GM19372 (cell line): ENCODE results near the gene TRIM47.

Source experiments
- ATAC-seq: cut with Tn5 transposase; IDR thresholded peaks from one replicate; pipeline ENCODE4 v1.9.1; 2021; ENCODE audit warnings: mild to moderate bottlenecking, low read depth, moderate library complexity; ENCODE audit not compliant: unreplicated experiment

The TRIM47 gene

DNA sequence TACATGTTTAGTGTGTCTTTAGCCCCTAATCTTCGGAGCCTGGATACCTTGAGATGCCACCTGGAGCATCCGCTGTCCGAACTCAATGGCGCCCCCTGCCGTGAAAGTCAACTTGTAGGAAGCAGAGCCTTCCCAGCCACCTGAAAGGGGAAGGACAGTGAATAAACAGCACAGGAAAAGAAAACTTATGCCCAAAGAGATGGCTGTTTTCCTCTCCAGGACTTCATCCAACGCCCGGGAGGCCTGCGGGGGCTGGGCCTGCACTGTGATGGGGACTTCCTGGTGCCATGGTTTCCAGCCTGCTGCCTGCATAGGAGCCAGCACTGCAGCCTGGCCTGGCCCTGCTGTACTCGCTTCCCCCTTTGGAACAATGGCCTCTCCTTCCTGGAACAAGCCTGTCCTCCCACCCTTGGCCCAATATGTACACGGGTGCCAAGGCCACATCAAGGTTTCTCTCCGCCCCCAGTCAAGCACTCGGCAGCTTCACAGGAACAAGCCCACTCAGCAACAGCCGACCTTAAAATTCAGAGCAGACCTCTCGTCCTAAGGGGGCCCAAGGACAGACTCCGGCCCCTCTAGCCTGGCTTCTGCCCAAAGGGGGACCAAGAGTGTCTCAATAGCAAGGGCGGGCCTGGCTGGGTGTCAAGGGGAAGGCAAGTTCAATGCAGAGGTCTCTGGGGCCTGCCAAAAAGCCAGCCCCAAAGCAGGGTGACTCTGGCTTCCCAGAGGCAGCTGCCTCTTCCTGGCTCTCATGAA lies 29.7 kb downstream of the TRIM47 start:
- ATAC-seq = no peak

DNA sequence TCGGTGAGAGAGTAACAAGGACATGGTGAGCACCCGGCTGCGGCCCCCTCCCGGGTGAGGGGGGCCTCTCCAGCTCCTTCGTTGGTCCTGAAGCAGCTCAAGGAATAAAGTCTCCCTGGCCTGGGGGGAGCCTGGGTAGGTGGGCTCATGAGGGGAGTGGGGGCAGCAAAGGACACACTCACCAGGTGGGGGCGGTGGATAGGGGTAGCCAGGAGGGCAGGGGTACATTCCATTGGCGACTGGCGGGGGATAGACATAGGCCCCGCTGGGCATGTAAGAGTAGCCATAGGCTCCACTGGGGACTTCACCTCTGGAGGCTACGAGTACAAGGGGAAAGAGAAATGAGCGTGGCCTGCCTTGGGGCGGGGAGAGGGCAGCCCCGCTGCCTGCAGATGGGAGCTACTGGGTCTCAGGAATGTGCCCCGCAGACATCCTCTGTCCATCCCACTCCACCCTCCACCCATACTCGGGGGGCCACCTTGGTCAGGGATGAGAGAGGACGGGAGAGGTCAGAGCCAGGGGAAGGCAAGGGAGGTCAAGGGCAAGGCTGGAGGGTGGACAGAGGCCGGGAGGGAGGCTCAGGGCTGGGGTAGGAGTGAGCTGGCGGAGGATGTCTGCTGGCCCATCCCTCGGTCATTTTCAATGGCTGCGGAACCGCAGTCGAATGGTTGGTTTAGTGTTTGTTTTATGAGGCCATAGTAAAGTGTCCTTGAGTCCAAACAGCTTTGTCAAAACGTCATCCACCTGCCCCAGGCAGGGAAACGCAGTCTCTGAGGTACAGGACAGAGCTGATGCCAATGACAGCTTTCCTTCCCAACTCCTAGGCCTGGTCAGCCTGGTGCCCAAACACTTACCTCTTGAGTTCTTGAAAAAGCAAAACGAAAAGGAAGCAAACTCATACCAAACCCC lies 30.5 kb downstream of the TRIM47 start:
- no peak for ATAC-seq

DNA sequence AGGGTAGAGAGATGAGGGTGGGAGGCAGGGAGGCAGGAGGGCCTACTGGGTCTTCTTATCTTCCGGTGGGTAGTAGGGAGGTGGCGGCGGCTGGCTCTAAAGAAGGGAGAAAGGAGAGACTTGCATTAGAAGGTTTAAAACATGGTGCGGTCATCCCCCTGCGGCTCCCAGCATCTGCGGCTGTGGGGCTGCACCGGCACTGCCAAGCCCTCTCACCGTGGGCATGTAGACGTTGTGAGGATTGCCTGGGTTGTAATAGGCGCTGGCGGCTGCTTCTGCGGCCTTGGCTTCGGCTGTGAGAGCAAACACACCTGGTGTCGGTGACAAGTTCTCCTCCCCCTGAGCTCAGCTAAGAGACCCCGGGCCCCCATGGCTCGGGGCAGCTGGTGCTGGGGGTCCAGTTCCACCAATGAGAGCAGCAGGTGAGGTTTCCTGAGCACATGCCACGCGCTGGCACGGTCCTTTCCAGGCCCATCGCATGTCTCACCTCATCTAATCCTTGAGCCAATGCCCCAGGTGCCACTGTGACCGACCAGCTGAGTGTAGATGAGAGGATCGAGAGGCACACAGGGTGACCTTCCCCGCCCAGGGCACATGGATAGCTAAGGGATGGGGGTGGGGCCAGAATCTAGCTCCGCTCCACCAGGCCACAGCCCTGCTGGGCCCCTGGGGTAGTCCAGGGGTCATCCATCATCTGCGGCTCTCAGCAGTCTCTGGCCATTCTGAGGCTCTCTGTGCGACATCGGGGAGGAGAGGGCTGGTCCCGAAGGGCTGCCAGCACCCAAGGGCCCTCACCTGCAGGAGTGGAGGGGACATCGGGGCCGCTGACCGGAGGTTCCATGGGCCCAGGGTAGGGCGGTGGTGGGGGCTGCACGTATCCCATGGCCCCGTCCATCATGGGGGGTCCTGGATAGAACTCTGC lies 31.4 kb downstream of the TRIM47 start:
- ATAC-seq = no peak

DNA sequence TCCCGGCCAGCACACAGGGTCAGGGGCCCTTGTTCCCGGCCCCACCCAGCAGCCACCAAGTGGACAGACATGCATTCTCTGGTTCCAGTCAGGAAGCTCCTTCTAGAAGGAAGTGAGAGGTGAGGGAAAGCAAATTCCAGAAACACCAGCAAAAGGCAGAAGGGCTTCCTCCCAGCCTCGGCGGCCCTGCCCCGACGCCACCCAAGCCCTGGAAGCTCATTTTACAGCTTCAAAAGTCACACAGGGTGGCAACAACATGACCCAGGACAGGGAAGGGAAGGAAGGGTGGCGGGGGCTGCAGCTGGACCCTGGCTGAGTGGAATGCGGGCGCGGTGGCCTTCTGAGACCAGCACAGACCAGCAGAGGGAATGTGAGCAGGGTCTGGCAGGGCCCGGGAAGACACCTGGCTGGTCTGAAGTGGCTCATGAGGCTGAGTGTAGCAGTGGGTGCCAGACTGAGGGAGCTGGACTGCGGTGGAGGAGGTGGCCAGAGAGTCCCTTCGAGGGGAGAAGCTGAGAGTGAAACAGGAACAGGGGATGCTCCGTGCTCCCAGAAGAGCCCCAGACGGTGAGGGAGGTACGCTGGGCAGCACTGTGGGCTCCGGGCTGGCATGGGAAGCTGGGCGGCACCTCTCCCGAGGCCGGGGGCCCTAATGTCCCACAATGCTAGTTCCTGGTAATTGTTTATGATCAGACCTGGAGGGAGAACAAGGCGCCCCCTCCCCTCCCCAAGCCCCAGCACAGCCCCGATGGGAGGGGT lies 32.3 kb downstream of the TRIM47 start:
- ATAC-seq = no peak

DNA sequence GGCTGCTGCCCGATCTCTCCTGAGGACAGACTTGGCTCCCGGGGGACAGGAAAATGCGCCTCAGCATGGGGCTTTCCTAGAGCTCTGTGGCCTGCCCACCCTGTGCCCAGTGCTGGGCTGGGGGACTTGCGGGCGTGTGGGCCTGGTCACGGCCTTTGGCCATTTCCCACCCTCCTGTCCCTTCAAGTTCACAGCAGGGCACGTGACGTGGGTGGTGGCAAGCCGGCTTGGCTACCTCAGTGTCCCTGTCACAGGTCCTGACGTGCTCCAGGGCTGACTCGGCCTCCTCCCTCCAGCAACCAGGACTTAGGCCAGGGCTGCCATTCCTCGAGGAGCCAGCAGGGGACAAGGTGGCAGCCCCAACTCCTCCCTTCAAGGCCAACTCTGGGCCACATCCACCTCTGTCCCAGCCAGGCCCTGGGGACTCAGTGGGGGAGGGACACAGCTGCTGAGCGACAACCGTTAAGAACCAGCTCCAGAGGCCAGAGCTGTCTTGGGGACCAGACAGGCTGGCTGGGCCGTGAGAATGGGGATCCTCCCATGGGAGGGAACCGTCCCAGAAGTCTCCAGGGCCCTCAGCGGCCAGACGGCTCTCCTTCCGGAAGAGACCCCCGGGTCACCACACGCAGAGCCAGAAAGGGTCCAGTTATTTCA lies 33.2 kb downstream of the TRIM47 start:
- no peak for ATAC-seq

GRCh38 chr17:75844530-75845057 lies 33.8 kb downstream of the TRIM47 start:
- no peak for ATAC-seq

DNA sequence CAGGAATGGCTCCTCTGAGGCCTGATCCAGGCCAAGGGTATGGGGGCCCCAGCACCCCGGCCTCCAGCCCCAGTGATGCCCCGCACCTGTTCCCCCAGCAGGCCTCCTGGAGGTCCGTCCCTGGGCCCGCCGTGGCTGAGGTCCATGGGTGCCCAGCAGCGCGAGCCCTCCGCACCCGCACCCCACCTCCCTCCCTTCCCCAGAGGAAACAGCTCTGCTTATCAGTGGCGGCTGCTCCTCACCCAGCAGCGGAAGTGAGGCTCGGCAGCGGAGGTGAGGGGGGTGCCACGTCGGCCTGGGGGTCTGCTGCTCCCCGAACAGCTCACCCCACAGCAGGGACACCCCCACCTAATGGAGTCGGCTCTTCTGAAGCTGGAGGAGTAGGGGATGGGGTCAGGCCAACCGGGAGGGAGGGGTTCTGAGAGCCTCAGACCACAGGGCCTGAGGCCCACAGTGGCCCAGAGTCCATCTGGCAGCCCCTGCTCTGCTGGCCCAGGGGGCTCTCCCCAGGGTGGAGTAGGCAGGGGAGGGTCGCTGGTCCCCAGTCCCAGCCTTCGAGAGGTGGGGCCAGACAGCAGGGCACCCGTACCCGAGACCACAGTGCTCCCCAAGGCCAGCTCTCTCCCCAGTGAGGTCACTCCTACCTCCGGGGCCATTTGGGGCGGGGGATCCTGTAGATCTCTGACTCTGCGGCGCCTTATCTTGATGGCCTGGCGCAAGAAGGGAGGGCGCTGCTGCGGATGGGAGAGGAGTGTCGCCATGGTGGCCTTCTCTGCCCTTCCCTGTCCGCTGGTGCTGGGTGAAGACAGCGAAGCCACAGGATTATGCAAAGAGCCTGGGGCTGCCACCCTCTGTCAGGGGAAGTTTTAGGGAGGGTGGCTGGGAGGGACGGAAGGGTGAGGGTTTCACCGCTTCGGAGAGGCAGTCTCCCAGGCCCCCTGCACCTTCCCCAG lies 34.5 kb downstream of the TRIM47 start, which contains the start of gene UNC13D:
Gene UNC13D (minus strand): TSS at position 828 of the 953 bp plus-strand sequence. CDS start 67 bp downstream, at position 761.
- ATAC-seq = no peak

- ATAC-seq = no peak
These were observed 35.3 kb downstream of the TRIM47 start for GRCh38 chr17:75842963-75843576.

GRCh38 chr17:75842411-75842810 lies 36.0 kb downstream of the TRIM47 start:
- ATAC-seq = no peak

DNA sequence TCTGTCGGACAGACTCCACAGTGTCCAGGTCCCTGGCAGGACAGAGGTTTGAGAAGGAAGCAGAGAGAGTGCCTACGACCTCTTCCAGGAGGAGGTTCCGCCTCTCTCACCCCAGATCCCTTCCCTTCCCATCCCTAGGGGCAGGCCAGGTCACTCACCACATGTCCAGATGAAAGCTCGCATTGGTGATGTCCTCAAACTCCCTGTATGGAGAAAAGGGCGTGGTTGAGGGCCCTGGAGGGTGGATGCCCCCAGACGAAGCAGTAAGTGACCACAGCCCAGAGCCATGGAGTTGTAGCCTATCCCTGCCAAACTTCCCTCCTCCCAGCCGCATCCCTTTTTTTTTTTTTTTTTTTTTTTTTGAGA lies 37.6 kb downstream of the TRIM47 start:
- no peak for ATAC-seq

DNA sequence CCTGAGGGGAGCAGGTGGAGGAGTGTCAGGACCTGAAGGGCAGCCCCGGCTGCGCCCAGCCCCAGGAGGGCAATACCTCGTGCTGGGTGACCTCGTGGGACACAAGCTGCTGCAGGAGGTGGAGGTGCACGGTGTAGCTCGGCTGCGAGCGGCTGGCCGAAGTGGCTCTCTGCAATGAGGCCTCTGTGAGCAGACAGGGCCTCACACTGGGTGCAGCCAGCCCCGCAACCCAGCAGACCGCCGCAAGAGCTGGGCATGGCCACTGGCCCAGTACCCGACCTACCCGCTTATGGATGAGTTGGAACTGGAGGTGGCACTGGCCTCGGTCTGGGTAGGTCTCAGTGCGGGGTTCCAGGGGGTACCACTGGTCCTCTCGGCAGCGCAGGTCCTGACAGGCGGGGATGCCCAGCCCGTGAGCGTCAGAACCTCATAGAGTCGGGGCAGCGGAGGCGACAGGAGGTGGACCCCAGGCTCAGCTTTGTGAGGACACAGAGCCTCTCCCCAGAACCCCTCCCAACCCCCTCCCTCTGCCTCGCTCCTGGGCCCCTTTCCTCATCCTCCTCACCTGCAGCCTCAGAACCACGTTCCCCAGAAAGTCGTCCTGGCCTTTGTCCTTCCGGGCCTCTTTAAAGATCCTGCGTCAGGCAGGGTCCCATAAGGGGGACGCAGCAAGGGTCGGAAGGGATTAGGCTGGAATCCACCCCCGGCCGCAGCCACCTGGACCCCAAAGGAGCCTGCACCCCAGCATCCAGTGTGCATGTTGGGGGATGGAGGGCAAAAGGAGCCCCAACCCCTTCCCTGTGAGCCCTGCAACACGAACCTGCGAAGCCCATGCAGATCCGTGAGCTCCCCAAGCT lies 38.2 kb downstream of the TRIM47 start:
- no peak for ATAC-seq

DNA sequence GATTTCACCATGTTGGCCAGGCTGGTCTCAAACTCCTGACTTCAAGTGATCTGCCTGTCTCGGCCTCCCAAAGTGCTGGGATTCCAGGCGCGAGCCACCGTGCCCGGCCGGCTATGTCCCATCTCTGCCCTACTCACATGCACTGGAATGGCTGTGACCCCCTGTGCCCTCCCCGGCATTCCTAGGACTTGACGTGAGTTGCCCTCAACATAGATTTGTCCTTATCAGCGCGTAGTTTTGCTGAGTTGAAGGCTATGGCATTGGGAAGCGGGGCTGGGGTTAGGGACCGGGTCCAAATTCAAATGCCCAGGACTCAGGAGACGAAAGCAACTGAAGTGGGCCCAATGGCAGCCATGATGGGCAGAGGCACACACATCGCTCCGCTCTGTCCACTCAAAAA lies 40.0 kb downstream of the TRIM47 start:
- ATAC-seq = no peak

DNA sequence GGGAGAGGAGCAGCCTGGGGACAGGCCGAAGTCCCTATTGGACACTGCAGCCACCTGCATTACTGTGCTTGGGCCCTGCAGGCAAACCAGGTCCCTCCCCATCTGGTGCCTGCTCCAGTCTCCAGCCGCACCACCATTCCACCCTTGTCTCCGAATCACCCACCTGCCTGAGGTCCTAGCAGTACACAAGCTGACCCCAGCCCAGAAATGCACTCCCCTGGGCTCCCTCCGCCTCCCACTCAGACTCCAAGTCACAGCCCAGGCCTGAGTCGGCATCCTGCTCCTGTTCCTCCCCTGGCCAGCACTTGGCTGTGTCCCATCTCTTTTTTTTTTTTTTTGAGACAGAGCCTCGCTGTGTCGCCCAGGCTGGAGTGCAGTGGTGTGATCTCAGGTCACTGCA lies 40.5 kb downstream of the TRIM47 start:
- ATAC-seq = no peak

DNA sequence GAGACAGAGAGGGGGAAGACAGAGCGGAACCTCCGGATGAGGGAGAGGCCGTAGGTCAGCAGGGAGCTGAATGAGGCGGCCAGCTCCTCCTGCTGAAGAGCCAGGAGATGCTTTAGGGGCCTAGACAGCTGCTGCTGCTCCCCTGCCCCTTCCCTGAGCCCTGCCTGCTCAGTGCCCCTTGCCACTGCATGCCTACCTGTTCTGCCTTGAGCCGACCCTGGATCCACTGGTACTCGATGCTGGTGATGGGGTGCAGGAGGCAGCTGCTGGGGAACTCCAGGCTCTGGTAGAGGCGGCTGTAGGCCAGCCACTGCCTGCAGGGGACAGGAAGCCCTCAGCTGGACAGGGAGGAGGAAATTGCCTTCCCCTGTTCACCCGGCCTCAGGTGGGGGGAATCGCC lies 41.8 kb downstream of the TRIM47 start:
- no peak for ATAC-seq

- ATAC-seq = no peak
These were observed 42.8 kb downstream of the TRIM47 start for GRCh38 chr17:75835654-75835987.

GRCh38 chr17:75834928-75835653 lies 43.3 kb downstream of the TRIM47 start:
- ATAC-seq = no peak
